HEK293 (cell line): ENCODE measurements around the gene TMEM92.

Experiments used
- MZF1 ChIP-seq: fragments of 450-650 bp; formaldehyde crosslinking; IDR thresholded peaks from 2 replicates; pipeline ENCODE4 v1.5.1; 2017; ENCODE audit warnings: missing biosample characterization, missing genetic modification characterization, borderline replicate concordance
- TF ChIP-seq, protein P1 (sequence below): fragments of 450-650 bp; formaldehyde crosslinking; IDR thresholded peaks from 2 replicates; pipeline ENCODE4 v1.5.1; 2016; ENCODE audit warnings: missing biosample characterization, missing genetic modification characterization

DNA sequence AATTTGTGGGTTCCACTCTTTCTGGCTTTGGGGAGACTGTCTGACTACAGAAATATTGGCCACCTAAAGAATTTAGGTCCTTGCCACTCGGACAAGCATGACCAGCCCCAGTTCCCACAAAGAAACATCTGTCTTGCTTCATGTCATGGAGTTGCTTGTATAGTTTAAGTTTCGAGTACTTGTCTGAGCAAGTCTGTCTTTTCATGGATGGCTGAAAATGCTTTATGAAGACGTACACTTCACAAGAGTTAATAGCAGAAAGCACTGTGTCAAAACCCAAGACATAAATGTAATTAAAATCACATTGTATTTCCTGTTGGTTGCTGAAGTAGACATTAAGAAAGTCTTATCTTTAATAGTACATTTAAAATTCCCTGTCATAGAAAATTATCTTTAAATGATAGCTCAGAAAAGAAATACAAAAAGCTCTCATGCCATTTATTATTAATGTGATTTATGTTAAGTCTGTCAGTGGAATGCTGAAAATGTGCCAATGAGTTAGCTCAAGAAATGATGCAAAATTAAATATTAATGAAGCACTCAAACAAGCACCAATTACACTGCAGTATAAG lies 41.8 kb downstream of the TMEM92 start:
- TF ChIP-seq MZF1 (tag by site-specific recombination) = no peak
- TF ChIP-seq, protein P1, sequence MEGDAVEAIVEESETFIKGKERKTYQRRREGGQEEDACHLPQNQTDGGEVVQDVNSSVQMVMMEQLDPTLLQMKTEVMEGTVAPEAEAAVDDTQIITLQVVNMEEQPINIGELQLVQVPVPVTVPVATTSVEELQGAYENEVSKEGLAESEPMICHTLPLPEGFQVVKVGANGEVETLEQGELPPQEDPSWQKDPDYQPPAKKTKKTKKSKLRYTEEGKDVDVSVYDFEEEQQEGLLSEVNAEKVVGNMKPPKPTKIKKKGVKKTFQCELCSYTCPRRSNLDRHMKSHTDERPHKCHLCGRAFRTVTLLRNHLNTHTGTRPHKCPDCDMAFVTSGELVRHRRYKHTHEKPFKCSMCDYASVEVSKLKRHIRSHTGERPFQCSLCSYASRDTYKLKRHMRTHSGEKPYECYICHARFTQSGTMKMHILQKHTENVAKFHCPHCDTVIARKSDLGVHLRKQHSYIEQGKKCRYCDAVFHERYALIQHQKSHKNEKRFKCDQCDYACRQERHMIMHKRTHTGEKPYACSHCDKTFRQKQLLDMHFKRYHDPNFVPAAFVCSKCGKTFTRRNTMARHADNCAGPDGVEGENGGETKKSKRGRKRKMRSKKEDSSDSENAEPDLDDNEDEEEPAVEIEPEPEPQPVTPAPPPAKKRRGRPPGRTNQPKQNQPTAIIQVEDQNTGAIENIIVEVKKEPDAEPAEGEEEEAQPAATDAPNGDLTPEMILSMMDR (tag by site-specific recombination) = no peak
